ENCODE measurements around the gene MIOX.
A peak's percentile ranks its signal among the peaks of the same experiment; 100 is the strongest.

The MIOX gene

GRCh38 chr22:50474710-50475651 lies 11.7 kb upstream of the MIOX start, which contains the start of gene SBF1:
Gene SBF1 (minus strand): TSS chr22:50475035. CDS start chr22:50474840, 195 bp downstream.
- peak; percentile 54 to 72 for DNase-seq

GRCh38 chr22:50475652-50476002 lies 11.0 kb upstream of the MIOX start:
- DNase-seq: no peak

- no peak for DNase-seq
Measured at GRCh38 chr22:50476868-50477267, 9.8 kb upstream of the MIOX start.

- DNase-seq: no peak
Measured at GRCh38 chr22:50477923-50478322, 8.7 kb upstream of the MIOX start.

- no peak for DNase-seq
Measured at GRCh38 chr22:50479721-50480120, 6.9 kb upstream of the MIOX start.

GRCh38 chr22:50481045-50481439 lies 5.6 kb upstream of the MIOX start:
- no peak for DNase-seq

- DNase-seq: no peak
Measured at GRCh38 chr22:50481440-50482106, 5.1 kb upstream of the MIOX start, which contains the start of gene ADM2. Gene ADM2 (plus strand): TSS chr22:50481543. CDS start chr22:50481848, 305 bp downstream.

GRCh38 chr22:50482107-50483074 lies 4.3 kb upstream of the MIOX start:
- DNase-seq: no peak

- DNase-seq: no peak
Measured at GRCh38 chr22:50483106-50483505, 3.6 kb upstream of the MIOX start.

GRCh38 chr22:50483556-50483955 lies 3.1 kb upstream of the MIOX start:
- no peak for DNase-seq

- no peak for DNase-seq
Measured at GRCh38 chr22:50483977-50484853, 2.4 kb upstream of the MIOX start.

- no peak for DNase-seq
Measured at GRCh38 chr22:50485221-50486131, 1.2 kb upstream of the MIOX start.

- no peak for DNase-seq
Measured at GRCh38 chr22:50487290-50488005, 789 bp downstream of the MIOX start.

GRCh38 chr22:50488006-50488677 lies 1.5 kb downstream of the MIOX start:
- DNase-seq: no peak

- no peak for DNase-seq
Measured at GRCh38 chr22:50488886-50489285, 2.2 kb downstream of the MIOX start.

GRCh38 chr22:50489363-50490243 lies 2.9 kb downstream of the MIOX start:
- no peak for DNase-seq

- peak; percentile 44 to 47 for DNase-seq
Measured at GRCh38 chr22:50490531-50491308, 4.1 kb downstream of the MIOX start.
